ENCODE measurements around the gene ACSF2.
"Not testable (repeated sequence)": the region's sequence is repeated elsewhere in the genome, so short reads cannot be mapped to it uniquely, and the experiment has no call there.

The ACSF2 gene

GRCh38 chr17:50412188-50412732 lies 13.8 kb upstream of the ACSF2 start:
- DNase-seq = no peak

GRCh38 chr17:50414808-50415207 lies 11.2 kb upstream of the ACSF2 start:
- DNase-seq = no peak

GRCh38 chr17:50419577-50419976 lies 6.4 kb upstream of the ACSF2 start:
- not testable (repeated sequence) for DNase-seq

GRCh38 chr17:50420419-50421112 lies 5.5 kb upstream of the ACSF2 start:
- no peak for DNase-seq

- no peak for DNase-seq
These were observed 4.5 kb upstream of the ACSF2 start for GRCh38 chr17:50421308-50422051.

GRCh38 chr17:50422738-50423137 lies 3.3 kb upstream of the ACSF2 start:
- no peak for DNase-seq

- DNase-seq = no peak
These were observed 2.4 kb upstream of the ACSF2 start for GRCh38 chr17:50423553-50424159.

- no peak for DNase-seq
These were observed 1.6 kb upstream of the ACSF2 start for GRCh38 chr17:50424246-50424995.

GRCh38 chr17:50424996-50425681 lies 879 bp upstream of the ACSF2 start:
- DNase-seq = no peak

- no peak for DNase-seq
These were observed 409 bp downstream of the ACSF2 start for GRCh38 chr17:50426472-50426782.

GRCh38 chr17:50426814-50427787 lies 1.1 kb downstream of the ACSF2 start:
- DNase-seq = peak; percentile 5

GRCh38 chr17:50428126-50428525 lies 2.1 kb downstream of the ACSF2 start:
- DNase-seq = not testable (repeated sequence)

GRCh38 chr17:50428831-50429424 lies 2.9 kb downstream of the ACSF2 start:
- no peak for DNase-seq

- DNase-seq = no peak
These were observed 3.8 kb downstream of the ACSF2 start for GRCh38 chr17:50429793-50430192.

GRCh38 chr17:50430821-50431618 lies 5.0 kb downstream of the ACSF2 start:
- no peak for DNase-seq

GRCh38 chr17:50432125-50432762 lies 6.2 kb downstream of the ACSF2 start:
- no peak for DNase-seq

- no peak for DNase-seq
These were observed 11.4 kb downstream of the ACSF2 start for GRCh38 chr17:50437409-50437808.

- DNase-seq = no peak
These were observed 13.0 kb downstream of the ACSF2 start for GRCh38 chr17:50439008-50439407.

- DNase-seq = no peak
These were observed 14.3 kb downstream of the ACSF2 start for GRCh38 chr17:50440172-50440837.
